CD14-positive monocyte (primary cell): Measurements from ENCODE around the gene CARMIL1. TPM values are rescaled to one million over a fixed set of nuclear protein-coding genes. Genes with fewer than 3 reads are reported as not detected.

Experiments
- DNase-seq, 3 donors: peaks; one replicate each; pipeline ENCODE4 v3.0.0-alpha.2; 2011 to 2022
- H2AFZ ChIP-seq: 2 replicates; pipeline ENCODE4 v1.6.0; 2012; ENCODE audit warnings: mild to moderate bottlenecking, low read depth, low read length, inconsistent platforms; ENCODE audit not compliant: insufficient read depth, poor library complexity, severe bottlenecking
- H3K27ac ChIP-seq, 2 donors: 1 replicate in 1 of 2; 2 replicates in 1 of 2; pipeline ENCODE4 v1.5.1; 2012 to 2013; ENCODE audit warnings: low read length in 2 of 2, control low read depth in 1 of 2, inconsistent platforms in 1 of 2, low read depth in 1 of 2, mild to moderate bottlenecking in 1 of 2
- H3K27me3 ChIP-seq, 2 donors: one replicate each; pipeline versions ENCODE4 v1.6.0 to v1.6.1; 2011 to 2013; ENCODE audit warnings: low read length in 2 of 2; ENCODE audit not compliant: control insufficient read depth in 2 of 2, insufficient read depth in 2 of 2
- H3K36me3 ChIP-seq, 2 donors: replicated peaks in 1 of 2; 1 replicate in 1 of 2; 2 replicates in 1 of 2; pipeline versions ENCODE4 v1.5.1 to v1.6.1; 2012 to 2013; ENCODE audit warnings: low read length in 2 of 2, control low read depth in 1 of 2, inconsistent platforms in 1 of 2, mild to moderate bottlenecking in 1 of 2; ENCODE audit not compliant: insufficient read depth in 2 of 2, control insufficient read depth in 1 of 2
- H3K4me1 ChIP-seq, 2 donors: 1 replicate in 1 of 2; 2 replicates in 1 of 2; pipeline versions ENCODE4 v1.5.1 to v1.6.1; 2012 to 2013; ENCODE audit warnings: low read length in 2 of 2, control low read depth in 1 of 2, inconsistent platforms in 1 of 2, mild to moderate bottlenecking in 1 of 2, moderate library complexity in 1 of 2; ENCODE audit not compliant: insufficient read depth in 2 of 2, control insufficient read depth in 1 of 2
- H3K4me2 ChIP-seq: replicated peaks from 2 replicates; pipeline ENCODE3; 2012; ENCODE audit warnings: low read length, moderate library complexity, mild to moderate bottlenecking; ENCODE audit not compliant: poor library complexity, severe bottlenecking; ENCODE audit errors: extremely low read depth
- H3K4me3 ChIP-seq, 3 experiments: fragments of 200-600 bp in 1 of 3; sonication (generic) in 1 of 3; replicated peaks in 1 of 3; 1 replicate in 2 of 3; 2 replicates in 1 of 3; pipeline ENCODE4 v1.5.1; 2011 to 2013; ENCODE audit warnings: low read length in 3 of 3, mild to moderate bottlenecking in 3 of 3, control low read depth in 2 of 3, low read depth in 2 of 3, inconsistent platforms in 1 of 3, moderate library complexity in 1 of 3
- H3K79me2 ChIP-seq: 2 replicates; pipeline ENCODE4 v1.6.0; 2012; ENCODE audit warnings: mild to moderate bottlenecking, control low read depth, inconsistent platforms, low read length, moderate library complexity; ENCODE audit not compliant: insufficient read depth
- H3K9ac ChIP-seq: 2 replicates; pipeline ENCODE4 v1.6.0; 2017; ENCODE audit warnings: low read length, mild to moderate bottlenecking; ENCODE audit not compliant: insufficient read depth, poor library complexity, severe bottlenecking
- H3K9me3 ChIP-seq, 2 donors: replicated peaks in 1 of 2; 1 replicate in 1 of 2; 2 replicates in 1 of 2; pipeline versions ENCODE4 v1.5.1 to v1.6.1; 2012 to 2013; ENCODE audit warnings: low read length in 2 of 2, control low read depth in 1 of 2; ENCODE audit not compliant: control insufficient read depth in 1 of 2, insufficient read depth in 1 of 2
- H4K20me1 ChIP-seq: 2 replicates; pipeline ENCODE4 v1.6.0; 2012; ENCODE audit warnings: mild to moderate bottlenecking, low read length, control low read depth, moderate library complexity; ENCODE audit not compliant: insufficient read depth
- H3K27ac Mint-ChIP-seq, 7 donors: one replicate each; pipeline ENCODE4 v1.8.0; 2020; ENCODE audit warnings: mild to moderate bottlenecking in 7 of 7, mixed read lengths in 7 of 7, moderate library complexity in 6 of 7, inconsistent platforms in 2 of 7
- H3K27me3 Mint-ChIP-seq, 3 donors: one replicate each; pipeline ENCODE4 v1.8.0; 2021 to 2022; ENCODE audit warnings: low read depth in 3 of 3, mild to moderate bottlenecking in 3 of 3, mixed read lengths in 3 of 3, moderate library complexity in 3 of 3, inconsistent platforms in 1 of 3
- H3K36me3 Mint-ChIP-seq, 2 donors: one replicate each; pipeline ENCODE4 v1.8.0; 2020; ENCODE audit warnings: mixed read lengths in 2 of 2, inconsistent platforms in 1 of 2, mild to moderate bottlenecking in 1 of 2
- H3K4me1 Mint-ChIP-seq: one replicate; pipeline ENCODE4 v1.8.0; 2020; ENCODE audit warnings: mild to moderate bottlenecking, mixed read lengths
- H3K4me3 Mint-ChIP-seq, 2 donors: one replicate each; pipeline ENCODE4 v1.8.0; 2020; ENCODE audit warnings: mild to moderate bottlenecking in 2 of 2, mixed read lengths in 2 of 2, moderate library complexity in 1 of 2
- H3K9me3 Mint-ChIP-seq, 7 donors: one replicate each; pipeline ENCODE4 v1.8.0; 2020 to 2022; ENCODE audit warnings: mixed read lengths in 7 of 7, mild to moderate bottlenecking in 6 of 7, moderate library complexity in 6 of 7, inconsistent platforms in 2 of 7
- WGBS: methylation state at CpG from one replicate; pipeline ENCODE4 v1.1.5; 2013; ENCODE audit warnings: missing lambda C conversion rate; ENCODE audit not compliant: insufficient coverage; 5-methylcytosine and 5-hydroxymethylcytosine counted together
- intact Hi-C, 2 donors: fragments of 100-400 bp; cut with micrococcal nuclease; formaldehyde crosslinking; loops; one replicate each; pipeline versions ENCODE4 v1.15.0 to v1.15.1; 2023
- polyA plus RNA-seq, 3 donors: library from polyadenylated mRNA; depleted of rRNA in 1 of 3; unstranded in 2 of 3; stranded (reverse) in 1 of 3; fragments of 300-500 nt in 2 of 3; fragments of >200 nt in 1 of 3; fragmentation: Illumina TruSeq in 2 of 3; gene quantifications; 1 replicate in 2 of 3; 2 replicates in 1 of 3; pipeline ENCODE4 v1.2.3, GENCODE V29; 2012 to 2021
- TF ChIP-seq, protein P1 (sequence below): fragments of 200-600 bp; IDR thresholded peaks from one replicate; pipeline ENCODE4 v1.8.0; 2022; ENCODE audit warnings: antibody characterized with exemption, mild to moderate bottlenecking

CARMIL1 gene
- polyA plus RNA-seq, 3 donors, result 0.30 to 0.49 (median 0.41) TPM

DNA sequence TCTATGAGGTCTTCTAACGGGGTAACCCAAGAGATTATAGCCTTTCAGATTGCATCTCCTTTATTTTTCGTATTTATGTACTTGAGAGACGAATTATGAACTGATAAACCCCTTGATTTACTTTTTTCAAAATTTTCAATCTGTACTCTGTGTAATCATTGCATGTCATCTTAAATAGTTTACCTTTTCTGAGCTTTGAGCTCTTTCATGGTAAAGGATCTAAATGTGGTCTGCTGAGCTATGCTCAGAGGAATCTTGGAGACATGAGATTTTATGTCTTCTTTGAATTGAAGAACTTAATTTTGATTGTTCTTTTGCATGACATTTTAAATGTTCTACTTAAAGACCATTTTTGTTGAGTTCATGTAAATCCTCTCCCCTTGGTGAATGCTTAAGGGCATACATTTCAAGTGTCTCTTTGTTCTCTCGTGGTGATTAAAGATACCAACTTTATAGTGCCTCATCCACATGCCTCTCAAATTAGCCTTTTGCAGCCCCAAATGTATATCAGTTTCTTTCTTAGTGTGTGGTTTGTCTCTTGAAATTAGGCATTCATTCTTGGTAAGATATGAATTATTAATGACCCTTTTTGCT is 256.6 kb downstream of the CARMIL1 start:
- Histone ChIP-seq H3K4me2 (no peak overlapping the region), H3K9ac (no peak overlapping the region), H4K20me1 (no peaks in the 10 kb centered on the region), H3K4me1 (peaks cover 3 to 10% of the 10 kb centered on the region in 2 donors), H2AFZ (no peak overlapping the region), H3K4me3 (no peak overlapping the region), H3K27me3 (no peaks in the 10 kb centered on the region), H3K27ac (no peak overlapping the region), H3K79me2 (no peaks in the 10 kb centered on the region), H3K9me3 (no peaks in the 10 kb centered on the region), H3K36me3 (no peaks in the 10 kb centered on the region)
- peaks cover 11% of the 10 kb centered on the region for H3K4me1 Mint-ChIP-seq
- TF ChIP-seq, protein P1, sequence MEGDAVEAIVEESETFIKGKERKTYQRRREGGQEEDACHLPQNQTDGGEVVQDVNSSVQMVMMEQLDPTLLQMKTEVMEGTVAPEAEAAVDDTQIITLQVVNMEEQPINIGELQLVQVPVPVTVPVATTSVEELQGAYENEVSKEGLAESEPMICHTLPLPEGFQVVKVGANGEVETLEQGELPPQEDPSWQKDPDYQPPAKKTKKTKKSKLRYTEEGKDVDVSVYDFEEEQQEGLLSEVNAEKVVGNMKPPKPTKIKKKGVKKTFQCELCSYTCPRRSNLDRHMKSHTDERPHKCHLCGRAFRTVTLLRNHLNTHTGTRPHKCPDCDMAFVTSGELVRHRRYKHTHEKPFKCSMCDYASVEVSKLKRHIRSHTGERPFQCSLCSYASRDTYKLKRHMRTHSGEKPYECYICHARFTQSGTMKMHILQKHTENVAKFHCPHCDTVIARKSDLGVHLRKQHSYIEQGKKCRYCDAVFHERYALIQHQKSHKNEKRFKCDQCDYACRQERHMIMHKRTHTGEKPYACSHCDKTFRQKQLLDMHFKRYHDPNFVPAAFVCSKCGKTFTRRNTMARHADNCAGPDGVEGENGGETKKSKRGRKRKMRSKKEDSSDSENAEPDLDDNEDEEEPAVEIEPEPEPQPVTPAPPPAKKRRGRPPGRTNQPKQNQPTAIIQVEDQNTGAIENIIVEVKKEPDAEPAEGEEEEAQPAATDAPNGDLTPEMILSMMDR, result no peak
- intact Hi-C loops, result no loop called here
- H3K27me3 Mint-ChIP-seq, result peaks cover 0 to 1% (median 0%) of the 10 kb centered on the region in 3 donors
- no CpG with 5 or more reads among the region's 4 CpGs for WGBS
- H3K4me3 Mint-ChIP-seq, result no peak overlapping the region
- H3K27ac Mint-ChIP-seq, result no peak overlapping the region
- H3K36me3 Mint-ChIP-seq, result peaks cover 0 to 7% of the 10 kb centered on the region in 2 donors
- DNase-seq, result no peak
- no peaks in the 10 kb centered on the region for H3K9me3 Mint-ChIP-seq

DNA sequence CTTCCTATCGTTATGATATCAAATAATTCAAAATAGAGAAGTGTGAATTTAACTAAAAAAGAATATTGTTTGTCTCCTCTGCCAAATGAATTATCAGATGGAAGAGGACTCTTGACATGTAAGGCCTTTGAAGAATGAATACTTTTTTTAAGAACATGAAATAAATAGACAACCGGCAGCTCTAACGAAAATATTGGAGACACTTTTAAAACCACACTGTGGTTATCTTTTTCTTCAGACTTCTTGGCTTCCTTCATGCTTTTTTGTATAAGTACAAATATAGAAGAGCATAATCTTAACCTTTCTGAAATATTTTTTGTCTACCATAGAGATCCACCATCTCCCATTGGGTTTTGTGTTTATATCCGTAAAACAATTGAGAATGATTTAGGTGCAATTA is 257.6 kb downstream of the CARMIL1 start:
- Histone ChIP-seq H4K20me1 (no peaks in the 10 kb centered on the region), H3K27ac (no peak overlapping the region), H3K27me3 (no peaks in the 10 kb centered on the region), H3K9ac (no peak overlapping the region), H3K4me1 (peaks cover 3 to 10% of the 10 kb centered on the region in 2 donors), H3K4me3 (no peak overlapping the region), H2AFZ (no peak overlapping the region), H3K36me3 (no peaks in the 10 kb centered on the region), H3K79me2 (no peaks in the 10 kb centered on the region), H3K9me3 (no peaks in the 10 kb centered on the region), H3K4me2 (no peak overlapping the region)
- peaks cover 11% of the 10 kb centered on the region for H3K4me1 Mint-ChIP-seq
- H3K4me3 Mint-ChIP-seq, result no peak overlapping the region
- H3K27ac Mint-ChIP-seq, result no peak overlapping the region
- peaks cover 0 to 1% (median 0%) of the 10 kb centered on the region in 3 donors for H3K27me3 Mint-ChIP-seq
- TF ChIP-seq, protein P1, result no peak
- intact Hi-C loops, result no loop called here
- no peak for DNase-seq
- no peaks in the 10 kb centered on the region for H3K9me3 Mint-ChIP-seq
- H3K36me3 Mint-ChIP-seq, result peaks cover 0 to 7% of the 10 kb centered on the region in 2 donors
- WGBS, result no CpG with 5 or more reads among the region's 4 CpGs
